Vagina (tissue), 2 donors: ENCODE data around the gene CDH4.

Experiments used
- POLR2A ChIP-seq, 2 donors: fragments of 450-650 bp; IDR thresholded peaks; one replicate each; pipeline ENCODE4 v1.6.1; 2017; ENCODE audit warnings: antibody characterized with exemption in 2 of 2, mild to moderate bottlenecking in 2 of 2, moderate library complexity in 2 of 2
- POLR2AphosphoS5 ChIP-seq, 2 donors: sonication (generic); formaldehyde crosslinking; IDR thresholded peaks; one replicate each; pipeline ENCODE4 v1.9.0; 2017; ENCODE audit warnings: antibody characterized with exemption in 2 of 2, mild to moderate bottlenecking in 2 of 2, low read depth in 1 of 2; ENCODE audit not compliant: insufficient read depth in 1 of 2

GRCh38 chr20:61725145-61725544 is 473.1 kb downstream of the CDH4 start:
- TF ChIP-seq POLR2A (IDR thresholded peaks at IDR 0.05) (no peak), POLR2AphosphoS5 (IDR thresholded peaks at IDR 0.05; ENCODE audit: insufficient read depth in 1 of 2, low read depth in 1 of 2) (no peak)
